Right ventricle myocardium inferior (tissue), 1 donor: ENCODE measurements around the gene TAF10. TPM values are rescaled to one million over a fixed set of nuclear protein-coding genes. Genes with fewer than 3 reads are reported as not detected.

Experiments
- ATAC-seq: fragments of 200-7000 bp; cut with Tn5 transposase; one replicate; pipeline ENCODE4 v1.9.1; 2020; ENCODE audit warnings: mild to moderate bottlenecking, moderate library complexity
- DNase-seq: peaks from one replicate; pipeline ENCODE4 v3.0.0; 2021; ENCODE audit errors: missing footprints
- intact Hi-C: fragments of 100-400 bp; cut with DNase I; formaldehyde crosslinking; loops from one replicate; pipeline ENCODE4 v1.11.0; 2022
- total RNA-seq: library from RNA; stranded (reverse); fragmentation: NEBNext Ultra II Directional; extraction: Animal tissue kit (Norgen Biotek cat#: 25700); gene quantifications from one replicate; pipeline ENCODE4 v1.2.1, GENCODE V29; 2021
- donor health status: DM: no; HTN: yes; CAD: no; lungs with severe emphysema.

TAF10 gene
- total RNA-seq, 1 donor from 2014 or later: 90.9 TPM

GRCh38 chr11:6628526-6628925 is 16.5 kb upstream of the TAF10 start:
- ATAC-seq (no peak), DNase-seq (no peak)
- intact Hi-C loops: no loop called here

GRCh38 chr11:6627762-6628241 is 15.8 kb upstream of the TAF10 start:
- DNase-seq: no peak
- no peak for ATAC-seq
- intact Hi-C loops: no loop called here

GRCh38 chr11:6626971-6627761 is 15.2 kb upstream of the TAF10 start:
- DNase-seq (no peak), ATAC-seq (peak; percentile 79)
- intact Hi-C loops: no loop called here

DNA sequence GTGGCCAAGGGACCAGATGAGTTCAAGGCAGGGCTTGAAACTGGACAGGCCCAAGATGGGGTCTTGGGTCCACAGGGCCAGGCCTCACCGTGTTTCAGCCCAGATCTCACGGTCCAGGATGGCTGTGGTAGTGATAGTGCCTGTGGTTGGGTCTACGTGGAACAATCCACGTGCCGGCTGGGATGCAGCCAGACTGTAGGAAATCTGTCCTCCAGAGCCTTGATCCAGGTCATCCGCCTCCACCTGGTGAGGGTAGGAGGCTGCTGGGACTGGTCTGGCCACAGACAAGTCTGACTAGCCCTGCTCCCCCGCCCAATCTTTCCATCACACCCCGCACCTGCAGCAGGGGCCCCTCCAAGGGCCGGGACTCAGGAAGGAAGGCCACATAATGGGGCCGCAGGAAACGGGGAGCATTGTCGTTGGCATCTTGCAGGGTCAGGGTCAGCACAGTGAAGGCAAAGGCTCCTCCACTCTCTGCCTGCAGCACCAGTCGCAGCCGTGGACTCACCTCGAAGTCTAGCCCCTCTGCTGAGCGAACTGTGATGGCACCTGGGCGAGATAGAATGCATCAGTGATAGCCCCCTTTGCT is 13.9 kb upstream of the TAF10 start:
- no peak for DNase-seq
- intact Hi-C loops: no loop called here
- ATAC-seq: no peak

DNA sequence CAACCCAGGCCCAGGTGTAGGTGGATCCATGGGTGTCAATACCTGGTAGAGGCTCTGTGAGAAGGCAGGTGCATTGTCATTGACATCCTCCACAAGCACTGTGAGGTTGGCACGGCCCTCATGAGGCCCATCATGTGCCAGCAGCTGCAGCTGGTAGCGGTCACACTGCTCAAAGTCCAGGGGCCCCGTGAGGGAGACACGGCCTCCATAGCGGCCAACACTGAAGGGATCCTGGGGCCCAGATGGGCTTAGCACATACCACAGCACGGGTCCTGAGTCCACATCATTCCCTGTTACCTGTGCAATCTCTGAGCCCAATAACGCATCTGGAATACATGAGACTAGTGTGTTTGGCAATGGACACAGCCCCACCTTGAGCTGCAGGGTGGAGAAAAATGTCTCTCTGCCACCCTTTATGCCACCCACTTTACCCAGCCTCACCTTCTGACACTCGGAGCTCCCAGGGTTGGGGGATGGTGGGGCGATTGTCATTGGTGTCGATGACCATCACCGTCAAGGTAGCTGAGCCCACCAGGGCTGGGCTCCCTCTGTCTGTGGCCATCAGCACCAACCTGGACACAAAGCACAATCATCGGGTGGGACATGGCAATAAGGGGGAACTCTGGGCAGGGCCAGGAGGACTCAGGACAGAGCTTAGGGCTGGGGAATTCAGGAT is 13.3 kb upstream of the TAF10 start:
- intact Hi-C loops: no loop called here
- ATAC-seq: no peak

GRCh38 chr11:6623391-6624363 is 11.7 kb upstream of the TAF10 start:
- no peak for DNase-seq
- intact Hi-C loops: no loop called here
- no peak for ATAC-seq

More for the DNA sequence above, 13.3 kb upstream of the TAF10 start:
- no peak for DNase-seq

DNA sequence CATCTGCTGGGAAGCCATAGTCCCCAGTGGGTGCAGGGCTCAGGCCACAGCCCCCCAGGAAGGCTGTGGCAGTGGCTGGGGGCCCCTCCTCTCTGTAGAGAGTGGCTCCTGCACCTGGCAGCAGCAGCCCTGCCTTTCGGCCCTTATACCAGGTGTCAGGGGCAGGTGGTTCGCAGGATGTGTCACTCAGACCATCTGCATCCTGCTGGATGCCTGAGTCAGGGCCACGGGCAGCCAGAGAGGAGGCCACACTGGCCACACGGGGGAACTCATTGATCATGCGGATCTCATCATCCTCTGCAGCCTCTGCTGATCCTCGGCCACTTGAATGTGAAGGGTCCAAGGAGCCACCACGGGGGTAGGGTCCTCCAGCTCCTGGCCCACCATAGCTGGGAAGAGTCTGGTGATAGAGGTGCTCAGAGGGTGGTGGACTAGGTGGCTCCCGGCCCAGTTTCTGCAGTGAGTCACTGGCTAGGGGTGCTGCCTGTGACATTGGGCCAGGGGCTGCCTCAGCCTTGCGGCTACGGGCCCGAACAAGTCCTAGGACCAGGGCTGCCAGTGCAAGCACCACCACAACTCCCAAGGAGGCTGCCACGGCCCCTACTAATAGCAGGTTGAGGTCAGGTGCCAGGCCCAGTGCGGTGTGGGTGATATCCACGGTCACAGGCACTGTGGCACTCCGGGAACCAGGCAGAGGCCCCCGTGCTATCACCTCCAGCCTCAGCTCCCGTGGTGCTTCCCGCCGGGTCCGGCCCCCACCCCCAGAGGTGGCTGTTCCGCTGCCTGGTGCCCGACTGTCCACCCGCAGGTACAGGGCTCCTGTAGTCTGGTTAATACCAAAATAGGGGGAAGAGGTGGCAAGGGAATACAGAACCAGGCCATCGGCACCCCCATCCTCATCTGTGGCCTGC is 10.5 kb upstream of the TAF10 start:
- DNase-seq (no peak), ATAC-seq (no peak)

DNA sequence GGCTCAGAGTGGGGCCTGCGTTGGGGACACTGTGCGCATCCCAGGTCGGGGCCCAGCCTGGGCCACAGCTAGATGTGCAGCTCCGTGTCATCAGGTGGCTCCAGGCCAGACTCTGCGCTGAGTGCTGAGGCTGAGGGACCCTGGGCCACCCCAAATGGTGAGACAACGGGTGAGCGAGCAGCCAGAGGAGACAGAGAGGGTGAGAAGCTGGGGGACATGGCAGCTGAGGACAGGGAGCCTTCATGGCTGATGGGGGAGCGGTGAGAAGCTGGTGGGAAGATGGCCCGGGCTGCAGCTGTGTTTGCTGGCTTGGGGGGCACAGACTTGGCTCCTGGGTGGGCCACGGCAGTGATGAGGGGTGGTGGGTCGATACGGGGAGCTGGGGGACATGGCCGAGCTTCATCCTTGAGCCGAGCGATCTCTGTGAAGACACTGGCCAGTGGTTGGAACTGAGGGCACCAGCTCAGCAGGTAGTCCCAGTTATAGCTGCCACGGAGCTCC is 9.7 kb upstream of the TAF10 start:
- ATAC-seq (no peak), DNase-seq (no peak)
- intact Hi-C loops: no loop called here

More for the DNA sequence above, 10.5 kb upstream of the TAF10 start:
- intact Hi-C loops: no loop called here

DNA sequence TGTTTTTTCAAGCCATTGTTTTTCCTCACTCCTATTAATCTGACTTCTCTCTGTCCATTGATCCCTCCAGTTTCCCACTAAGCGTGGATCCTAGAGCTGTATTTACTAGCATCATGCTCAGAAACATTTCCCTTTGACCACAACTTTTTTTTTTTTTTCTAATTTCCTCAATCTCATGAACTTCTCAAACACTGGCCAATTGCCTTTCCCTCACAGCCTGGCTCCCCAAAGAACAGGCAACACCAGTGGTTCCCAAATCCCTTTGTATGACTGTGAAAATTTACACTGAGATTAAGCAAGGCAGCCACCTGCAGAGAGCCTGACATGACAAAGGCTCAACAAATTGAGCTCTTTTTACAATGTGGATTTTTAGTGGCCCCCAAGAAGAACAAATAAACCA is 8.6 kb upstream of the TAF10 start:
- DNase-seq: no peak

DNA sequence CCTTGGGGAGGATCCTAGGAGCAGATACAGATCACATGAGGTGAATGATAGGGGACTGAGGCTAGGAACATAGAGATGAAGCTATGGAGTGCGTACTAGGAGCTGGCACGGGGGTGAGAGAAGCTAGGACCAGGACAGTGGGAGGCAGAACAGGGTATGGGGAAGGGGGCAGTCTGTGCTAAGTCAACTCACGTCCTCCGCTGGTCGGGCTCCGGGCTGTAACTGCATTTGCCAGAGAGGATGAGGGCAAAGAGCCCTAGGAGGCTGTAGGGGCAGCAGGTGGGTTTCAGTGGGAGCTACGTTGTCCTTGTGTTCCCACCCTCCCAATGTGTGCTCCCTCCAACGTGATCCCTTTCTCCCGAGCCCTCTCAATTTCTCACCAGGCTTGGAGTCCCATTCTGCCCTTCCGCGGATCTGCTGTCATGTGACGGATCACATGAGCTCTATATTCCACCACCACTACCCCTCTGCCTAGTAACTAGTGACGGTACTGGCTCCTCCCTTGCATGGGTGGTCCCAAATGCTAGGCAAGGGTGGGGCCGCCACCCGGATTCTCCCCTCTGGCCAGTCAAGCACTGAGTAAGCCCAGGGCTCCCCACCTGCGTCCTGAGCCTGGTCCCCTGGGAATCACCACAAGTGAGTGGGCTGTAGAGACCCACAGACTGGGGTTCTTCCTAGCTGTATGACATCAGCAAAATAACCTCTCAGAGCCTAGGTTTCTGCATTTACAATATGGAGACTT is 7.2 kb upstream of the TAF10 start, which contains the start of gene TPP1:
TSS of gene TPP1 (minus strand) at position 419 of the 742 bp plus-strand sequence. CDS start at position 397, 22 bp downstream.
- peak; percentile 97 for ATAC-seq
- intact Hi-C loops: no loop called here
- DNase-seq: peak; percentile 94

More for the DNA sequence above, 8.6 kb upstream of the TAF10 start:
- no peak for ATAC-seq
- intact Hi-C loops: loop anchor here (1.0 kb wide), 1 partner anchor 15 kb away; no protein-coding TSS in a partner anchor

DNA sequence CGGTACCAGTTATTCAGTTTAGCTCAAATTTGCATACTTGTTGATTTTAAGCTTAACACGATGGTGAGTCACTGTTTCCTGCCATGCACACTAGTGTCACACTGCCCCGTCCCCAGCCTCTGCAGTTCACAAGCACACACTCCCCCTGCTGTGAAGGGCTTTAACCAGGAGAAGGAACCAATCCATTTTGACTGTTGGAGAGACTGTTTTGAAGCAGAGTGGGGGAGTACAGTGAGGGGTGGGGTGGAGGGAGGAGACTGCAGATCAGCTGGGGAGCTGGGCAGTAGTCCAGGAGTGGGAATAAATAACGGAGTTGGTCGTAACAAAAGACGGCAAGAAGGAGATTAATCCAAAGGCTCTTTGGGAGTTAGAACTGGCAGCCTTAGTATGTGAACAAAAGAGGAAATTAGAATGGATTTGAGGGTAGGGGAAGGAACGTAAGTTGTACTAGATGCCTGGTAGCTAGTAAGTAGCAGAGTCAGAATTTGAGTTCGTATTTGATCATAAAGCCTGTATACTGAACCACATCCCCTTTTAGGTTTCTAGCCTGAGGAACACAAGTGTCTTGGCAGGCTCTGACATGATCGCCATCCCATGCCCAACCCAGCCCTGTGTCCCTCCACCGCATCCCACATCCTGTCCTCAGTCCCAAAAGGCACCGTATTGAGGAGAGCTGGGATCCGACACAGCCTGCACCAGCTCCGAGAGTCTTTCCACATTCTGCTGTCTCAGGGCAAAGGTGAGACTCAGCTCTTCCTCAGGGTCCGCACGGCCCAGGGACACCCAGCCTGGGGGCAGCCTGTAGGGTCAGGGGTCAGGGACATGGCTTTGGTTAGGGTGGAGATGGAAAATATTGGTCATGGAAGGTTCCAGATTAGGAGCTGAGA is 6.3 kb upstream of the TAF10 start:
- no peak for ATAC-seq
- DNase-seq: no peak
- intact Hi-C loops: no loop called here

DNA sequence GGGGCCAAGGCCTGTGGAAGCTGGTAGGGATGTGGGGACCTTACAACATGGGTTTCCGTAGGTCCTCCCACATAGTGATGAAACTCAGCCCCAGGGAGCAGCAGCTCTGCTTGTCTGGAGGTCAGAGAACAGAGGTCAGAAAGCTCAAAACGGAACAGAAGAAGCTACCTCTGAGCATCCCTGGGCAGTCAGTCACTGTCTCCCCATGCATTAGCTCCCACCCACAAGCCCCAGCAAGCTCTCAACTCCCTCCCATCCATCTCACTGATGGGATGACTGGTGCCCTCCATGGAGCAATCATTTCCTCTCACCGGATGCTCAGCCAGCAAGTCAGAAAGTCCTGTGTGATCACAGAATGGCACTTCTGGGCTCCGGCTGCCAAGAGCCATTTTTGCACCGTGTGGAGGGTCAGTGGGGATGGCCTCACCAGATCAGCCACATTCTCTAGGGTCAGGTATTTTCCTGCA is 5.3 kb upstream of the TAF10 start:
- intact Hi-C loops: no loop called here
- DNase-seq (no peak), ATAC-seq (no peak)

DNA sequence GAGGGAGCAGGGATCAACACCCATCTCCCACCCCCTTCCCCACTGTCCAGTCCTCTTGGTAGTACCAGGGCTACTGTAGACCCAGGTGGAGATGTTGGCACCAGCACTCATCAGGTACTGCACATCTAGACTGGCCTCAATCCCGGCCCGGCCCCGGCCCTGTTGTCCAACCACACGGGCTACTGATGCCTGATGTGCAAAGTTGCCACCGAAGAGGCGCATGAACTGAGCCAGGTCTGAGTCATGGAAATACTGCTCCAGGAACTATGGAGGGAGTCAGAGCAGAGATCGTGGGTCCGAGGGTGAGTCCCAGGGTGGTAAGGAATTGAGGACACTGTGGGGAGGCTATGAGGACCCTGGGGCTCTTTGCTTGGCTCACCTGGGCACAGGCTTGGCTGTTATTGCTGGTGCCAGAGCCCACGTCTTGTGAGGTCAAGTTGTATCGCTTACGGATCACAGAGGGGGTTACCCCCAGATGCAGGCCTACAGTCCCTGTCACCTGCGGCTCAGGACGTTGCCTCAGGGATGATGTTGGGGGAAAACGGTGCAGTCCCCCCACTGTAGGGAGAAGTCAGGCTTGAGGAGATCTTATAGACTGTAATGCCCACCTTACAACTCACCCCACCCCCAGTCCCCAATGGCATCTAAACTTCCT is 4.7 kb upstream of the TAF10 start:
- ATAC-seq: no peak
- intact Hi-C loops: no loop called here
- no peak for DNase-seq

DNA sequence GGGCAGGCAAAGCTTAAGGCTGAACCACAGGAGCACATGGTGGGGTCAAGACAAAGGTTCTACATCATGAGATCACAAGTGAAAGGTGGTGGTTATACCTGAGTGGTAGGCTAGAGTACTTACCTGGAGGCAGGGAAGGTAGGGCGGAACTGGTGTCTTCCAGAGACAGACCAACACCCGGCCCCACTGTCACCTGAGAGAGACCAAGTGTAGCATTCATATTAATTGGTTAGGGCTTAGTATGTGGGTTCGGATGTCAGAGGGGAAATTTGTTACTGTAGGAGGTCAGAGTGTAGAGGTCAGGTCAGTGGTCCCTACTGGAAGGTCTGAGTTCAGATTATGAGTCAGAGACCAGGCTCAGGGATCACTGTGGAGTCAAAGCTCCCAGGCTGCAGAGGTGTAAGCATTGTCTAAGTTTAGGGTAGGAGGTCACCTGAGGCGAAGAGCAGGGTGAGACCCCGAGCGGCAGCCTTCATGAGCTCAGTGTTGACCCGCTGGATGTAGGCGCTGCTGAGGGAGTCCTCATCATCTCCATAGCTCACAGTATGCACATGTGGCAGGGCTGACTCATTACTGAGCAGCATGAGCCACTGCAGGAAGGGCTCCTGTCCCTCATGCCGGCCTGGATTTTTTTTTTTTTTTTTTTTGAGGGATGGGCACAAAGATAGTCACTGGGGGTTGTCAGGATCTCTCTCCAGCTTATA is 4.0 kb upstream of the TAF10 start:
- intact Hi-C loops: no loop called here
- no peak for ATAC-seq
- DNase-seq: no peak

GRCh38 chr11:6615046-6615445 is 3.0 kb upstream of the TAF10 start:
- ATAC-seq (no peak), DNase-seq (no peak)
- intact Hi-C loops: no loop called here
